SK-N-SH treated with all-trans-retinoic acid at 6 μM for 48 hours (cell line): ENCODE data around the gene IRF7.

Source experiments
- ARNTL ChIP-seq: fragments of 450-650 bp; formaldehyde crosslinking; IDR thresholded peaks from 2 replicates; pipeline ENCODE4 v1.5.0; 2020; ENCODE audit warnings: low read depth, mild to moderate bottlenecking, moderate library complexity, borderline replicate concordance
- BACH2 ChIP-seq: fragments of 250-450 bp; sonication (Bioruptor Pico); IDR thresholded peaks from 2 replicates; pipeline ENCODE4 v1.9.0; 2021; ENCODE audit warnings: mild to moderate bottlenecking, borderline replicate concordance
- CSDC2 ChIP-seq: fragments of 250-450 bp; sonication (Bioruptor Pico); IDR thresholded peaks from 2 replicates; pipeline ENCODE4 v1.5.0; 2020; ENCODE audit warnings: mild to moderate bottlenecking, moderate library complexity
- GLIS3 ChIP-seq: fragments of 250-450 bp; sonication (Bioruptor Pico); IDR thresholded peaks from 2 replicates; pipeline ENCODE4 v1.5.0; 2020; ENCODE audit warnings: mild to moderate bottlenecking, moderate library complexity
- PPARA ChIP-seq: fragments of 250-450 bp; sonication (Bioruptor Pico); IDR thresholded peaks from 2 replicates; pipeline ENCODE4 v1.5.0; 2020; ENCODE audit warnings: mild to moderate bottlenecking, borderline replicate concordance
- RARB ChIP-seq: fragments of 250-450 bp; sonication (Bioruptor Pico); IDR thresholded peaks from 2 replicates; pipeline ENCODE4 v1.8.0; 2021; ENCODE audit warnings: mild to moderate bottlenecking, moderate library complexity
- TCF4 ChIP-seq: fragments of 250-450 bp; sonication (Bioruptor Pico); IDR thresholded peaks from 2 replicates; pipeline ENCODE4 v1.8.0; 2021; ENCODE audit warnings: mild to moderate bottlenecking, moderate library complexity, borderline replicate concordance
- ZC3H10 ChIP-seq: fragments of 250-450 bp; sonication (Bioruptor Pico); IDR thresholded peaks from 2 replicates; pipeline ENCODE4 v1.5.1; 2021; ENCODE audit warnings: mild to moderate bottlenecking, moderate library complexity
- ZFP30 ChIP-seq: fragments of 450-650 bp; formaldehyde crosslinking; IDR thresholded peaks from 2 replicates; pipeline ENCODE4 v1.5.0; 2022; ENCODE audit warnings: mild to moderate bottlenecking, moderate library complexity
- ZNF565 ChIP-seq: fragments of 450-650 bp; formaldehyde crosslinking; conservative IDR thresholded peaks from 2 replicates; pipeline ENCODE4 v1.5.0; 2020; ENCODE audit warnings: low read depth, mild to moderate bottlenecking, moderate library complexity
- ZNF8 ChIP-seq: fragments of 450-650 bp; formaldehyde crosslinking; IDR thresholded peaks from 2 replicates; pipeline ENCODE4 v1.5.0; 2020; ENCODE audit warnings: mild to moderate bottlenecking, moderate library complexity
- TF ChIP-seq, protein P1 (sequence below): fragments of 250-450 bp; sonication (Bioruptor Pico); IDR thresholded peaks from 2 replicates; pipeline ENCODE4 v1.8.0; 2020; ENCODE audit warnings: mild to moderate bottlenecking, moderate library complexity, borderline replicate concordance
- TF ChIP-seq, protein P2 (sequence below): fragments of 250-450 bp; sonication (Bioruptor Pico); IDR thresholded peaks from 2 replicates; pipeline ENCODE4 v1.5.1; 2020; ENCODE audit warnings: low read depth, mild to moderate bottlenecking, moderate library complexity
- TF ChIP-seq, protein P3 (sequence below): fragments of 250-450 bp; sonication (Bioruptor Pico); IDR thresholded peaks from 2 replicates; pipeline ENCODE4 v1.5.1; 2021; ENCODE audit warnings: mild to moderate bottlenecking, moderate library complexity

DNA sequence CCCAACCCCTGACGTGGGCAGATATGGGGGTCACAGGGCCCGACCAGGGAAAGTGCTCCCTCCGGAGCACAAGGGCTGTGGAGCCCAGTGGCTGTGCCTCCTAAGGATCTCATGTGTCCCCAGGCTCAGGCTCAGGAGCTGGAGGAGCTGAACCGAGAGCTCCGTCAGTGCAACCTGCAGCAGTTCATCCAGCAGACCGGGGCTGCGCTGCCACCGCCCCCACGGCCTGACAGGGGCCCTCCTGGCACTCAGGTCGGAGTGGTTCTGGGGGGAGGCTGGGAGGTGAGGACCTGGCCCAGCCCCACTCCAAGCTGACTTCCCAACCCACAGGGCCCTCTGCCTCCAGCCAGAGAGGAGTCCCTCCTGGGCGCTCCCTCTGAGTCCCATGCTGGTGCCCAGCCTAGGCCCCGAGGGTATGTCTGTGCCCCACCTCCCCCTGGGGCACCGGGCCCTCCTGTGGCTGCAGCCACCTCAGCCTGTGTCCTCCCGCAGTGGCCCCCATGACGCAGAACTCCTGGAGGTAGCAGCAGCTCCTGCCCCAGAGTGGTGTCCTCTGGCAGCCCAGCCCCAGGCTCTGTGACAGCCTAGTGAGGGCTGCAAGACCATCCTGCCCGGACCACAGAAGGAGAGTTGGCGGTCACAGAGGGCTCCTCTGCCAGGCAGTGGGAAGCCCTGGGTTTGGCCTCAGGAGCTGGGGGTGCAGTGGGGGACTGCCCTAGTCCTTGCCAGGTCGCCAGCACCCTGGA, 52.5 kb downstream of the IRF7 start:
- TF ChIP-seq, protein P1, sequence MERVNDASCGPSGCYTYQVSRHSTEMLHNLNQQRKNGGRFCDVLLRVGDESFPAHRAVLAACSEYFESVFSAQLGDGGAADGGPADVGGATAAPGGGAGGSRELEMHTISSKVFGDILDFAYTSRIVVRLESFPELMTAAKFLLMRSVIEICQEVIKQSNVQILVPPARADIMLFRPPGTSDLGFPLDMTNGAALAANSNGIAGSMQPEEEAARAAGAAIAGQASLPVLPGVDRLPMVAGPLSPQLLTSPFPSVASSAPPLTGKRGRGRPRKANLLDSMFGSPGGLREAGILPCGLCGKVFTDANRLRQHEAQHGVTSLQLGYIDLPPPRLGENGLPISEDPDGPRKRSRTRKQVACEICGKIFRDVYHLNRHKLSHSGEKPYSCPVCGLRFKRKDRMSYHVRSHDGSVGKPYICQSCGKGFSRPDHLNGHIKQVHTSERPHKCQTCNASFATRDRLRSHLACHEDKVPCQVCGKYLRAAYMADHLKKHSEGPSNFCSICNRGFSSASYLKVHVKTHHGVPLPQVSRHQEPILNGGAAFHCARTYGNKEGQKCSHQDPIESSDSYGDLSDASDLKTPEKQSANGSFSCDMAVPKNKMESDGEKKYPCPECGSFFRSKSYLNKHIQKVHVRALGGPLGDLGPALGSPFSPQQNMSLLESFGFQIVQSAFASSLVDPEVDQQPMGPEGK = no peak
- TF ChIP-seq TCF4 (CRISPR knock-in tag) (no peak), CSDC2 (no peak), ZFP30 (CRISPR knock-in tag) (no peak), PPARA (CRISPR knock-in tag) (no peak), ZNF8 (CRISPR knock-in tag) (no peak), BACH2 (CRISPR knock-in tag) (no peak), ZC3H10 (CRISPR knock-in tag) (no peak), ARNTL (CRISPR knock-in tag) (no peak), RARB (no peak), GLIS3 (no peak), ZNF565 (no peak)
- TF ChIP-seq, protein P2, sequence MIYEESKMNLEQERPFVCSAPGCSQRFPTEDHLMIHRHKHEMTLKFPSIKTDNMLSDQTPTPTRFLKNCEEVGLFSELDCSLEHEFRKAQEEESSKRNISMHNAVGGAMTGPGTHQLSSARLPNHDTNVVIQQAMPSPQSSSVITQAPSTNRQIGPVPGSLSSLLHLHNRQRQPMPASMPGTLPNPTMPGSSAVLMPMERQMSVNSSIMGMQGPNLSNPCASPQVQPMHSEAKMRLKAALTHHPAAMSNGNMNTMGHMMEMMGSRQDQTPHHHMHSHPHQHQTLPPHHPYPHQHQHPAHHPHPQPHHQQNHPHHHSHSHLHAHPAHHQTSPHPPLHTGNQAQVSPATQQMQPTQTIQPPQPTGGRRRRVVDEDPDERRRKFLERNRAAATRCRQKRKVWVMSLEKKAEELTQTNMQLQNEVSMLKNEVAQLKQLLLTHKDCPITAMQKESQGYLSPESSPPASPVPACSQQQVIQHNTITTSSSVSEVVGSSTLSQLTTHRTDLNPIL (CRISPR knock-in tag) = no peak
- TF ChIP-seq, protein P3, sequence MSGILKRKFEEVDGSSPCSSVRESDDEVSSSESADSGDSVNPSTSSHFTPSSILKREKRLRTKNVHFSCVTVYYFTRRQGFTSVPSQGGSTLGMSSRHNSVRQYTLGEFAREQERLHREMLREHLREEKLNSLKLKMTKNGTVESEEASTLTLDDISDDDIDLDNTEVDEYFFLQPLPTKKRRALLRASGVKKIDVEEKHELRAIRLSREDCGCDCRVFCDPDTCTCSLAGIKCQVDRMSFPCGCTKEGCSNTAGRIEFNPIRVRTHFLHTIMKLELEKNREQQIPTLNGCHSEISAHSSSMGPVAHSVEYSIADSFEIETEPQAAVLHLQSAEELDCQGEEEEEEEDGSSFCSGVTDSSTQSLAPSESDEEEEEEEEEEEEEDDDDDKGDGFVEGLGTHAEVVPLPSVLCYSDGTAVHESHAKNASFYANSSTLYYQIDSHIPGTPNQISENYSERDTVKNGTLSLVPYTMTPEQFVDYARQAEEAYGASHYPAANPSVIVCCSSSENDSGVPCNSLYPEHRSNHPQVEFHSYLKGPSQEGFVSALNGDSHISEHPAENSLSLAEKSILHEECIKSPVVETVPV = no peak
